SK-MEL-5 (cell line): ENCODE measurements around the gene GAS7. TPM values are rescaled to one million over a fixed set of nuclear protein-coding genes. Genes with fewer than 3 reads are reported as not detected.

Experiments used
- total RNA-seq: library from RNA; depleted of rRNA; stranded (reverse); fragments of >200 nt; shearing (Covaris generic); gene quantifications from 2 replicates; pipeline ENCODE4 v1.2.3, GENCODE V29; 2014; rRNA removed

GAS7 gene
- total RNA-seq, 1 experiment from 2014 or later = 115 TPM

Other genes starting within 250 kb of the GAS7 start
- not detected in 2 replicates for gene MYH13, start 174.4 kb upstream of the GAS7 start, total RNA-seq
- not detected in 2 replicates for gene MYH8, start 223.3 kb upstream of the GAS7 start, total RNA-seq